Measurements from ENCODE around the gene ITM2C. TPM values are rescaled to one million over a fixed set of nuclear protein-coding genes. Genes with fewer than 3 reads are reported as not detected.

The ITM2C gene
- total RNA-seq, 1 donor from 2014 or later, result 28.8 TPM

DNA sequence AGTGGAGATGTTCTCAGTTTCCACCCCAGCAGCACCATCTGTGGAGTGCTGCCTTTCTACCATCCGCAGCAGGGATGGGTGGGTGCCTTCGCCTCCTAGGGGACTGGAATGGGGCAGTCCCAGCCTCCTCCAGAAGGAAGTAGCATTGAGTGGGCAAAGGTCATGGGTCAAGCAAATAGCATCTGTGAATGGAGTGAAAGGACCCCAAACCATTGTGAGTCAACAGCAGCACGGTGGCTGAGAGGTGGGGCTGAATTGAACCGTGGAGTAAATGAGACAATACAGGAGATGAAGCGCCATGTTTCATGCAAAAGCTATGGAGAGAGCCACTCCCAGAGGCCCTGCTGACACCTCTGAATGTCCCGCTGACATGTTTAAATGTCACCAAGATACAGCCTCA is 50.6 kb downstream of the ITM2C start:
- DNase-seq, result no peak
- intact Hi-C loops (cut with micrococcal nuclease), result no loop called here
- ATAC-seq, result no peak

DNA sequence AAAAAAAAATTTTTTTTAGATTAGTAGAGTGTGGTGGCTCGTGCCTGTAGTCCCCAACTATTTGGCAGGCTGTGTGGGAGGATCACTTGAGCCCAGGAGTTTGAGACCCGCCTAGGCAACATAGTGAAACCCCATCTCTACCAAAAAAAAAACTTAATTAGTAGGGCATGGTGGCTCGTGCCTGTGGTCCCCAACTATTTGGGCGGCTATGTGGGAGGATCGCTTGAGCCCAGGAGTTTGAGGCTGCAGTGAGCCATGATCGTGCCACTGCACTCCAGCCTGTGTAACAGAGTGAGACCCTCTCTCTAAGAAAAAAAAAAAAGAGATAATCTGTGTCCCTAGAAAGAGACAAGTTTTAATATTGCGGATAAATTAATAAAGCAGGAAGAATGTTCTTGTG is 51.5 kb downstream of the ITM2C start:
- no peak for ATAC-seq
- DNase-seq, result no peak
- intact Hi-C loops (cut with micrococcal nuclease), result no loop called here

DNA sequence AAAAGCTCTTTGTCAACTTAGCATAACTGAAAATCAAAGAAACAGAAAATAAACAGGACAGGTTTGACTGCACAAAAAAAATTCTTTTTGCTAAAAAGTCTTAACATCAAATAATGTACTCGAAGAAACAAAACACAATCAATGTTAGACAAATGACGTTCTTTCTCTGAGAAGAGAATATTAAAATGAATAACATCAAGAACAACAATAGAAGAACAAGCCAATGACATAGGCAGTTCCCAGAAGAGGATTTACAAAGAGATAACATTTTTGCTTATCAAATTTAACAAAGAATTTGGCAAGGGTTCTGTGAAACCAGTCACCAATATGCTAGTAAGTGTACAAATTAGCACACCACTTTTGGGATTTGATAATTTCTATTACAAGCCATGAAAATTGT is 54.5 kb downstream of the ITM2C start:
- DNase-seq (no peak), ATAC-seq (no peak)
- intact Hi-C loops (cut with micrococcal nuclease), result no loop called here

DNA sequence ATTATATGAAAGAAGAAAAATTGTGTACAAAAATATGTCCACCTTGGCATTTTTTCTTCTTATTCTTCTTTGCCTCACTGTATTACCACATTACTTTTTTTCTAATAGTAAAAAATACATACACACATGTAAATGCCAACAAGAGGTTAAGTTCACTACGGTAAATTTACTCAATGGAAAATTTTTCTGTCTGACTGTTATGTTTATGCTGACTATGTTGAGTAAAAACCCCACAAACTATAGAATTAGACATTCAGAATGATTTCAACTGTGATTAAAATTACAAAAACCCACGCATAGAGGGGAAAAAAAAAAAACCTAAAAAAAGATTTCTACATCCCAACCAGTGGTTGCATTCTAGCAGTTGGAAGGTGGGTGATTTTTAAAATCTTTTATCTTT is 54.9 kb downstream of the ITM2C start:
- intact Hi-C loops (cut with micrococcal nuclease), result no loop called here

DNA sequence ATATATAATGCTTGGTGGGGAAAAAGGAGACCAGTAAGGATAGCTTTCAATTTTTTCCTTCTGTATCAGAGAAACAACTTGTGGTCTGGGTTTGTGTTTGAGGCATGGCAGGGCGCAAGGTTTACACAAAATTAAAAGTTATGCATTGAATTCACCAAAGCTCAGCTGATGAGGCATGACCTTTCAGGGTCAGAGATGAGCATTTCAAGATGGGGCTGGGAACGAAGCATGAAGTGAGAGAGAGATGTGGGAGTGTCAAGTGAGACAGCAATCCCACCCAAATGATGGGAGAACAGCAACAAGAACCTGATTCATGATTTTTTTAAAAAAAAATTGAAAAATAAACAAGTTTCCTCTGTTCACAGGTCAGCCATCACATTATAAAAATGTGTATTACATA is 55.4 kb downstream of the ITM2C start:
- intact Hi-C loops (cut with micrococcal nuclease), result no loop called here
- DNase-seq (no peak), ATAC-seq (no peak)

More for the DNA sequence above, 54.9 kb downstream of the ITM2C start:
- ATAC-seq (no peak), DNase-seq (no peak)

DNA sequence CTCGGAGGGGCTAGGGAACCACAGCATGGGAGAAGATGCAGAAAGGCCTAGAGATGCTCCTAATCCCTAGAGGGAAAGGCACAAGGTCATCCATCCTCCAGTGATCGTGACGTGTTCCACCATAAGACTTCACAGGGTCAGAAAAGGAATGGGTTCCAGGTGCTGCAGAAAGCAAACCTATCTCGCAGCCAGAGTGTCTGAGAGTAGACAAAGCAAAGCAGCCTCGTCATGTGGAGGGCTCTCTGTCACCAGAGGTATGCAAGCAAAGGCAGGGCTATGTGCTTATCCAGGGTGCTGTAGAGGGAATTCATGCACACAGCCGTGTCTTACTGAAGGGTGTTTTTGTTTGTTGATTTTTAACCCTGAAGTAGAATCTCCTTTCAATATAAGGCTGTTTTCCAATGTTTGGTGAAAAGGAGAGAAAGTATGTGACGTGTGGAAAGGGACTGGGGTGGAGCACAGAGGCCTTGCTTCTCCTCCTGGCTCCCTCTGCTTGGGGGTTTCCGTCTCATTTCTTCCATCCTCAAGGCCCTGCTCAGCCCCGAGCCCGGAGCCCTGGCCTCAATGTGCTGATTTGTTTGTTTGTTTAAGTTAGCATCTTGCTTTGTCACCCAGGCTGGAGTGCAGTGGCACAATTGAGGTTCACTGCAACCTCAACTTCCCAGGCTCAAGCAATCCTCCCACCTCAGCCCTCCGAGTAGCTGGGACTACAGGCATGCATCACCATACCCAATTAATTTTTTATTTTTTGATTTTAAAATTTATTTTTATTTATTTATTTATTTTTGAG is 57.3 kb downstream of the ITM2C start:
- no peak for ATAC-seq
- DNase-seq, result no peak
- intact Hi-C loops (cut with micrococcal nuclease), result no loop called here

DNA sequence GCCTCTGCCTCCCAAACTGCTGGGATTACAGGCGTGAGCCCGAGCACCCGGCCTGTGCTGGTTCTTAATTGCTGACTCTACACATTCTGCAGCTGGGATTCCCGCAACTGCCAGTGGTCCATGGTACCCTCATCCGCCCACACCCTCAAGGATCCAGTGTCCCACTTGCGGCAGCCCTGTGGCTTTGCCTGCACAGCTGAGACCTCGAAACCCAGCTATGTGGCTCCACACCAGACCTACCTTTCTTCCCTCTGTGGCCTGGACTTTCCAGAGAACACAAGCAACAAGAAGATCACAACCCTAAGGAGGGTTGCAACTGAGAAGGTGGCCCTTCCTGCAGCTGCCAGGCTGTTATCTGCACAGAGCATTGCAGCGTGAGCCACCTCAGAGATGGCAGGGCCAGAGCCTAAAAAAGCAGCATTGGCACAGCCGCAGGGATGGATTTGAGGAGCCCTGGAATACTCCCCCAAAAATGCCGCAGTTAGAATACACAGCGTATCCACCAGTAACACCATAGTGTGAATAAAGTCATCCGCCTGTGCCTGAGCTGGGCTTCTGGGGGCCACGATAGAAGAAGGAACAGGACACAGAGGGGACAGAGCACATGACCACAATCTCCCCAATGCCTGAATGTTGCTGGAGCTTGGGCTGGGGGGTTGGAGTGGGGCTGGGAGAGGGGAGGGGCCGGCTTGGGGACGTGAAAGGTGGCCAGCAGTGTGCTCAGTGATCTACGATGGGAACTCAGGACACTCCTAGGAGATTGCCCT is 58.4 kb downstream of the ITM2C start:
- ATAC-seq (no peak), DNase-seq (no peak)
- intact Hi-C loops (cut with micrococcal nuclease), result no loop called here

DNA sequence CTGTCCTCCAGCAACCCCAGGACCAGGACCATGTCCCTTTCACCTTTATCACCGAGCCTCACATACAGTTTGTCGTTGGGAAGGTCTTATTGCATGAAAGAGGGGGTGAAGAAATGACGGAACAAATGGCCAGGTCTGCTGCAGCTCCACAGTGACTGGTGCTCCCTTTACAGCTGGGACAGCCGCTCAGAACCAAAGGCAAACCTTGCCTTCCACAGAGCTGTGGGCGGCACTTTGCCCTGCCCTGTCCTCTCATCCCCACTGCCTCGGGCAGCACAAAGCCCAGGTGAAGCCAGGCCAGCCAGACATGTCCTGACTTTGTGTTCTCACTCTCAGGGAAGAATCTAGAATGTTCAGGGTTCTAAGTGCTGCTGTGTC is 59.3 kb downstream of the ITM2C start:
- intact Hi-C loops (cut with micrococcal nuclease), result no loop called here
- ATAC-seq (no peak), DNase-seq (no peak)

DNA sequence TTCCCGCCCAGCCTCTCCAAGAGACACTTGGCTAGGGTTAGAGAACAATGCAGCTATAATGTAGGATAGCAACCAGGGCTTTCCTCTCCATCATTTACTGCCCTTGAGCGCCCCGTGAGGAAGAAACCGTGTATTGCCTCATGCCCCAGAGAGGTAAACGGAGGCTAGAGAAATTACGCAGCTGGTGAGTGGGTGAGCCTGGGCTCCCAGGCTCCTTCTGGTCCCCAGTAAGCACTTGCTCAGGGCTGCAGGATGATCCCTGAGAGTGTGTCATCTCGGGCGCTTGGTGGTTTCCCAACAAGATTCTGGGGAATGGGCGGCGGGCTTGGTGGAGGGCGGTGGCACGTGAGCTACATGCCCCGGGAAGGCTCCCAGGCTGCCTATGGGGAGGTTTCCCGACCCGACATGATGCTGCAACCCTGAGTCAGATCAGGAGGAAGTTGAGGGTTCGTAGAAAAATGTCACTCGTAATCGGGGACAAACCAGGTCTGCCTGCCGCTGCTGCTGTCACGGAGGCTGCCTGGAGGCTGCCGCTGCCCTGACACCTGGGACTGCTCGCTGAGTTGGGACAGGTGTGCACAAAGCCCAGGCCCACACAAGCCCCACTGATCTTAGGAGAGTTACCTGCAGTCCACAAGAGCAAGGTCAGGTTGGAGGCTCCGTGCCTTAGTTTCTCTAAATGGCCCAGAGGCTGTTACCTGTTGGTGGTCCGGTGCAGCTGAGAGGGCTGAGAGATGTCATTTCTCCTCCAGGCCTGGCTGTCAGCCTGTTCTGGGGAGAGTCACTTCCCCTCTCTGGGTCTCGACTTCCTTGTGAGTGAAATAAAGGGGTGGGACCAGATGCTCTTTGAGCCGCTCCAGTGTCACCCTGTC is 60.0 kb downstream of the ITM2C start, which contains the start of gene GPR55:
Gene GPR55 (minus strand): TSS at position 773 of the 872 bp plus-strand sequence. CDS start 14,280 bp downstream, outside the sequence.
- DNase-seq (no peak), ATAC-seq (no peak)
- intact Hi-C loops (cut with micrococcal nuclease), result no loop called here

DNA sequence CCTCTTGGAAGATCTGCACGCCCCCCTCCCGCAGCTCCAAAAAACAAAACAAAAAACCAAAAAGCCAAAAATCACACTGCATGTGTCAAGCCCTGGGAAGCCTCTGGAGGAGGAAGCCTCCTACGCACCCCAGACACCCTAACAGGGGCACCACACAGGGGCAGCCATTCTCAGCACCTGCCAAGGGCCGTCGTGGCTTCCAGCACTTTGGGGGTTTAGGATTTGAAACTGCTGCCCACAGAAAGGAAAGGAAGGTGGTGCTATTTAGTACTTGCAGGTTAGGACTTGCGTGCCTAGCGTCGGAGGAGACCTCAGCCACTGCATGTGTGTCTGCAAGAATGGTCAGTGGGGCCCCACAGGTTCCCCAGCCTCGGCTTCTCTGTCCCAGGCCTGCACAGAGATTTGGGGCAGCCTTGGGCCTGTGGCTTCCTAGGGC is 60.7 kb downstream of the ITM2C start:
- DNase-seq (no peak), ATAC-seq (no peak)
- intact Hi-C loops (cut with micrococcal nuclease), result no loop called here

DNA sequence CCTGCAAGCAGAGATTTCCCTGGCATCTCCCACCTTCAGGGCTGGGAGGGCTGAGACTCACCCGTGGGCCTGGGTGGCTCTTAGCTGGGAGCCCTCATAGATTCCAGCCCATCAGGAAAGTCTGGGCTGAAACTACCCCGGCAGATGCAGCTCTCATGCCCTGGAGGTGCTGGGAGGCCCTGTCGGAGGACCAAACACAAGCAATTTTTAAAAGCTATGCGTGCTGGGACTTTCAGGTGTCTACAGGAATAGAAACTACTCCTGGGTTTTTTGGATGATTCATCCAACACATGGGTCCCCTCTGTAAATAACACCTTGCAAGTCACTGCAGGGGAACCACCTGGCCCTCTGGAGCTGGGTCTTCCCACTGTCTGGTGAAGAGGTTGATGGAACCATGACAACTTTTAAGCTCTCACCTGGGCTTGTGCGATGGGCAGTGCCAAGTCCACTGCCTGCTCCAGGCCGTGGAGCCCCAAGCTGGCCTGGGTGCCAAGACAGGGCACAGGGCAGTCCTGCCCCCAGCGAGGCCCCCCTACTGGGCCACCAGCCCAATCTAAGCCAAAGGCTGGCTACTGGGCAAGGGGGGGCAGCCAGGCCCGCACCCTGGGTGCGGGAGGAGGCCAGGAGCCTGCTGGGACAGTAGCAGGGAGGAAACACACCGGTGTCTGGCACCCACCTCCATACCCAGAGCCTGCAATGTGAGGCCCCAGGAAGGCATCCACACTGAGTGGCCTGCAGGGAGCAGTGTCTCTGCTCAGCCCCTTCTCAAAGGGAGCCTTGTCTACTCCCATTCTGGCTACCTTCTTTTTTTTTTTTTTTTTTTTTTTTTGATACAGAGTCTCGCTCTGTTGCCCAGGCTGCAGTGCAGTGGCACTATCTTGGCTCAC is 61.4 kb downstream of the ITM2C start:
- intact Hi-C loops (cut with micrococcal nuclease), result no loop called here
- no peak for DNase-seq
- ATAC-seq, result no peak

DNA sequence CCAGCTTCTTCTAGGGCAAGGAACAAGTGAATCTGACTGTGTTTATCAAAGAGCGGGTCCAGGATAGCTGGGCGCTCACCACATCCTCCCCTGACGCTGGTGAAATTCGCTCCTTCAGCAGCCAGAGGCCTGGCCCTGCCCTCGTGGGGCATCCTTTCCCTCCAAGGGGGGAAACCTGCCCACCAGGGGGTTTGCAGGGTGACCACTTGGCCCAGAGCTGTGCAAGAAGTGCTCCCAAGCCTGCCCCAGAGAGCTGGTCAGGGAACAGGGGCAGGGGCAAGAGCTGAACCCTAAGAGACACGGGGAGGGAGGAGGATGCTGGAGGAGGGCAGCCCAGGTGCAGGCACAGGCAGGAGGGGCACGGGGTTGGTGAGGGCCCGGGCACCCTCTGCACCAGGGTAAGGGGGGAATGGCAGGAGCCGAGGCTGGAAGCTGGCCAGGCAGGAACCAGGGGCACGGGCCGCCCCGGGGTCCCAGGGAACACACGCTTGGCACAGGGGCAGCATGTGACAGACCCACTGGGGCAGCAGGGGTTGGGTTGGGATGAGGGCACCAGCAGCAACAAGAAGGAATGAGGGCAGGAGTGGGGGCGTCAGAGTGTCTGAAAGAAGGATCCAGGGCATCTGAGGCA is 63.1 kb downstream of the ITM2C start:
- no peak for DNase-seq
- intact Hi-C loops (cut with micrococcal nuclease), result no loop called here
- no peak for ATAC-seq

Other genes starting within 250 kb of the ITM2C start
- 86.2 TPM for gene CAB39, start 152.1 kb upstream of the ITM2C start, total RNA-seq
- gene GPR55, start 60.3 kb downstream of the ITM2C start, total RNA-seq, result not detected
- gene SPATA3, start 131.2 kb downstream of the ITM2C start, total RNA-seq, result not detected
- 0.07 TPM for gene C2orf72, start 172.6 kb downstream of the ITM2C start, total RNA-seq
- gene PSMD1, start 191.9 kb downstream of the ITM2C start, total RNA-seq, result 73.4 TPM

Data from left ventricle myocardium superior (tissue), 1 donor.